ENCODE results near the gene ZRANB2. TPM values are rescaled to one million over a fixed set of nuclear protein-coding genes. Genes with fewer than 3 reads are reported as not detected.

ZRANB2 gene
- total and polyA plus RNA-seq, 2 of the 4 experiments (the other 2 are of a cell fraction) = 23.7 to 67.2 TPM

DNA sequence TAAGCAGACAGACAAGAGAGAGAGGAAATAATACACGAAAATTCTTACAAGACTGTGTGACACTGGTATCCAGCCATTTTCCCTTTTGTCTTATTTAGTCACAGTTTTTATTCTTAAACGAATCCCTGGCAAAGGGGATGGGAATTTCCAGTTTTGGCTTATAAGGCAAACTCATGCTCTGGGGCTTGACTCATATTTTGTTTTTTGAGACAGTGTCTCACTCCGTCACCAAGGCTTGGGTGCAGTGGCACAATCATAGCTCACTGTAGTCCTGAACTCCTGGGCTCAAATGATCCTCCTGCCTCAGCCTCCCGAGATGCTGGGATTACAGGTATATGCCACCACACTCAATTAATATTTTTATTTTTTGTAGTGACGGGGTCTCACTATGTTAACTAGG lies 65.1 kb downstream of the ZRANB2 start:
- H2BK120ac ChIP-seq (ENCODE audit: low read depth, low read length) = no peak overlapping the region
- H4K5ac ChIP-seq (ENCODE audit: low read depth, low read length) = no peak overlapping the region
- ChIA-PET POLR2A (ENCODE audit: unreplicated experiment) (no interaction called here), CTCF (no interaction called here)
- no peak overlapping the region for H2AFZ ChIP-seq (replicated peaks; ENCODE audit: low read length, poor library complexity)
- H3K9me3 ChIP-seq (ENCODE audit: control insufficient read depth, insufficient read depth, low read length) = no peaks in the 10 kb centered on the region
- no peaks in the 10 kb centered on the region for H3K9me1 ChIP-seq (ENCODE audit: insufficient read depth, low read length)
- no peak overlapping the region for H2AK9ac ChIP-seq (replicated peaks; ENCODE audit: low read depth, low read length, poor library complexity)
- no peaks in the 10 kb centered on the region for H4K20me1 ChIP-seq (ENCODE audit: insufficient read depth, low read length)
- intact Hi-C loops (cut with micrococcal nuclease) (no loop called here), in situ Hi-C loops (cut with MboI; ENCODE audit: low sequenced_read_pairs) (no loop called here), dilution Hi-C loops (cut with HindIII; ENCODE audit: low sequenced_read_pairs, unreplicated experiment) (no loop called here)
- H3K36me3 ChIP-seq (ENCODE audit: control insufficient read depth, insufficient read depth, low read length) = no peaks in the 10 kb centered on the region
- H3K4me2 ChIP-seq (ENCODE audit: low read depth, low read length) = no peak overlapping the region
- no peak overlapping the region for H2BK15ac ChIP-seq (ENCODE audit: low read depth, low read length)
- no peak overlapping the region for H3K4me3 ChIP-seq (ENCODE audit: insufficient read depth, low read depth, low read length)
- no peak overlapping the region for H3K14ac ChIP-seq (replicated peaks; ENCODE audit: low read depth, low read length)
- TF ChIP-seq SMC3 (IDR thresholded peaks at IDR 0.05; ENCODE audit: low read depth, low read length) (no peak), USF2 (IDR thresholded peaks at IDR 0.05; ENCODE audit: low read depth, low read length) (no peak), RCOR1 (IDR thresholded peaks at IDR 0.05; ENCODE audit: insufficient replicate concordance, low read length) (no peak), POLR2A (IDR thresholded peaks at IDR 0.05; ENCODE audit: low read depth, low read length) (no peak), CHD1 (IDR thresholded peaks at IDR 0.05; ENCODE audit: low read depth, low read length) (no peak), CEBPB (IDR thresholded peaks at IDR 0.05; ENCODE audit: low read depth, low read length) (no peak), MAZ (IDR thresholded peaks at IDR 0.05; ENCODE audit: borderline replicate concordance, low read depth, low read length) (no peak), MXI1 (IDR thresholded peaks at IDR 0.05; ENCODE audit: borderline replicate concordance, low read depth, low read length) (no peak), NFE2L2 (IDR thresholded peaks at IDR 0.05; ENCODE audit: low read depth, low read length) (no peak), ELK1 (IDR thresholded peaks at IDR 0.05; ENCODE audit: borderline replicate concordance, low read depth, low read length) (no peak), RAD21 (IDR thresholded peaks at IDR 0.05; ENCODE audit: low read length) (no peak), MAFK (IDR thresholded peaks at IDR 0.05; ENCODE audit: low read depth, low read length) (no peak), BHLHE40 (IDR thresholded peaks at IDR 0.05; ENCODE audit: low read depth, low read length) (no peak), RFX5 (IDR thresholded peaks at IDR 0.05; ENCODE audit: low read depth, low read length) (no peak), FOS (IDR thresholded peaks at IDR 0.05; ENCODE audit: low read depth, low read length) (no peak)
- TF ChIP-seq, protein P1, sequence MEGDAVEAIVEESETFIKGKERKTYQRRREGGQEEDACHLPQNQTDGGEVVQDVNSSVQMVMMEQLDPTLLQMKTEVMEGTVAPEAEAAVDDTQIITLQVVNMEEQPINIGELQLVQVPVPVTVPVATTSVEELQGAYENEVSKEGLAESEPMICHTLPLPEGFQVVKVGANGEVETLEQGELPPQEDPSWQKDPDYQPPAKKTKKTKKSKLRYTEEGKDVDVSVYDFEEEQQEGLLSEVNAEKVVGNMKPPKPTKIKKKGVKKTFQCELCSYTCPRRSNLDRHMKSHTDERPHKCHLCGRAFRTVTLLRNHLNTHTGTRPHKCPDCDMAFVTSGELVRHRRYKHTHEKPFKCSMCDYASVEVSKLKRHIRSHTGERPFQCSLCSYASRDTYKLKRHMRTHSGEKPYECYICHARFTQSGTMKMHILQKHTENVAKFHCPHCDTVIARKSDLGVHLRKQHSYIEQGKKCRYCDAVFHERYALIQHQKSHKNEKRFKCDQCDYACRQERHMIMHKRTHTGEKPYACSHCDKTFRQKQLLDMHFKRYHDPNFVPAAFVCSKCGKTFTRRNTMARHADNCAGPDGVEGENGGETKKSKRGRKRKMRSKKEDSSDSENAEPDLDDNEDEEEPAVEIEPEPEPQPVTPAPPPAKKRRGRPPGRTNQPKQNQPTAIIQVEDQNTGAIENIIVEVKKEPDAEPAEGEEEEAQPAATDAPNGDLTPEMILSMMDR (conservative IDR thresholded peaks at IDR 0.05; ENCODE audit: low read depth, low read length) = no peak
- no peaks in the 10 kb centered on the region for H3K79me1 ChIP-seq (ENCODE audit: low read depth in 1 of 2, low read length in 2 of 2)
- no peak overlapping the region for H3K18ac ChIP-seq (ENCODE audit: low read depth, low read length)
- no peaks in the 10 kb centered on the region for H3K4me1 ChIP-seq (ENCODE audit: control insufficient read depth, insufficient read depth, low read length)
- BruUV-seq (replicated peaks) = no TSS peak
- no peak overlapping the region for H3K23ac ChIP-seq (ENCODE audit: low read depth, low read length)
- ATAC-seq (ENCODE audit: low read depth) (no peak), DNase-seq (no peak)
- H3K27ac ChIP-seq (ENCODE audit: insufficient read depth, low read length) = no peak overlapping the region
- no peak overlapping the region for H3K56ac ChIP-seq (ENCODE audit: extremely low read depth, insufficient read depth, low read length)
- H3K27me3 ChIP-seq (ENCODE audit: control insufficient read depth, insufficient read depth, low read length) = no peaks in the 10 kb centered on the region
- H2BK5ac ChIP-seq (ENCODE audit: low read depth, low read length, poor library complexity, severe bottlenecking) = no peak overlapping the region
- no peak overlapping the region for H3K9ac ChIP-seq (ENCODE audit: low read depth, low read length)
- H4K91ac ChIP-seq (ENCODE audit: insufficient read depth, low read depth, low read length) = no peak overlapping the region
- H2AK5ac ChIP-seq (ENCODE audit: low read depth, low read length) = no peak overlapping the region
- H4K8ac ChIP-seq (ENCODE audit: low read depth in 2 of 2, low read length in 2 of 2) = no peak overlapping the region
- H3K4ac ChIP-seq (ENCODE audit: low read depth, low read length) = no peak overlapping the region
- WGBS, 2 experiments (ENCODE audit: extremely low coverage in 2 of 2, insufficient read length in 1 of 2) = no CpG with 5 or more reads among the region's 5 CpGs
- no peak overlapping the region for H2BK20ac ChIP-seq (ENCODE audit: low read depth, low read length)
